Activated T-helper 2 cell treated with anti-CD3 and anti-CD28 coated beads, Interferon-gamma antibody, Interleukin-2, Interleukin-4, amounts not matched to agents 10 μg/mL and 5 μg/mL and 100 μg/mL, durations not matched to agents 14 hours and 24 hours and 36 hours (primary cell): ENCODE measurements around the gene SLCO3A1. TPM values are rescaled to one million over a fixed set of nuclear protein-coding genes. Genes with fewer than 3 reads are reported as not detected.

Source experiments
- DNase-seq: peaks from one replicate; pipeline ENCODE4 v3.0.0; 2021; ENCODE audit warnings: low spot score
- H3K27ac Mint-ChIP-seq: one replicate; pipeline ENCODE4 v1.8.0; 2021; ENCODE audit warnings: mixed read lengths
- H3K27me3 Mint-ChIP-seq: one replicate; pipeline ENCODE4 v1.8.0; 2021; ENCODE audit warnings: low read depth, mixed read lengths
- H3K36me3 Mint-ChIP-seq: one replicate; pipeline ENCODE4 v1.8.0; 2021; ENCODE audit warnings: low read depth, mixed read lengths
- H3K4me1 Mint-ChIP-seq: one replicate; pipeline ENCODE4 v1.8.0; 2021; ENCODE audit warnings: low read depth, mixed read lengths
- H3K4me3 Mint-ChIP-seq: one replicate; pipeline ENCODE4 v1.8.0; 2021; ENCODE audit warnings: low read depth, mild to moderate bottlenecking, moderate library complexity, mixed read lengths
- H3K9me3 Mint-ChIP-seq: one replicate; pipeline ENCODE4 v1.8.0; 2021; ENCODE audit warnings: mixed read lengths
- intact Hi-C: fragments of 100-400 bp; cut with micrococcal nuclease; formaldehyde crosslinking; loops from one replicate; pipeline ENCODE4 v1.15.1; 2023
- total RNA-seq: library from RNA; stranded (reverse); gene quantifications from 2 replicates; pipeline ENCODE4 v1.2.3, GENCODE V29; 2022

Gene SLCO3A1
- total RNA-seq, 1 donor from 2014 or later: 26.3 TPM

DNA sequence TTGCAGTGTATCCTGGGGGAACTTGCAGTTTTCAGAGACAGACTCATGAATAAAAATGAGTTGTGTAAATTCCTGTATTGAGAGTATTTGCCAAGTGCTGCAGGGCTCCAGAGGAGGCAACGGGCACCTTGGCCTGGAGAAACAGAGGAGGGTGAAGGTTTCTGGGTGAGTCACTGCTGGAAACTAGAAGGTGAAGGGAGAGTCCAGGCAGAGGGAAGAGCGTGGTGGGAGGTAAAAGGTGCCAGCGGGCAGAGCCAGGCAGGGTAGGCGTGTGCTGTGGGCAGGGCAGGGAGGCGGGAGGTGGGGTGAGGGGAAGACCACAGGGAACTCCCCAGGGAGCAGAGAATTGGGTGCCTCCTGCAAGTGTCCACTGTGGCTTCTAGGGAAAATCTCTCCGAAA is 120.8 kb downstream of the SLCO3A1 start:
- H3K9me3 Mint-ChIP-seq: no peaks in the 10 kb centered on the region
- intact Hi-C loops: no loop called here
- no peaks in the 10 kb centered on the region for H3K27me3 Mint-ChIP-seq
- H3K27ac Mint-ChIP-seq: no peak overlapping the region
- peaks cover 3% of the 10 kb centered on the region for H3K4me1 Mint-ChIP-seq
- H3K36me3 Mint-ChIP-seq: no peaks in the 10 kb centered on the region
- DNase-seq: no peak
- no peak overlapping the region for H3K4me3 Mint-ChIP-seq

DNA sequence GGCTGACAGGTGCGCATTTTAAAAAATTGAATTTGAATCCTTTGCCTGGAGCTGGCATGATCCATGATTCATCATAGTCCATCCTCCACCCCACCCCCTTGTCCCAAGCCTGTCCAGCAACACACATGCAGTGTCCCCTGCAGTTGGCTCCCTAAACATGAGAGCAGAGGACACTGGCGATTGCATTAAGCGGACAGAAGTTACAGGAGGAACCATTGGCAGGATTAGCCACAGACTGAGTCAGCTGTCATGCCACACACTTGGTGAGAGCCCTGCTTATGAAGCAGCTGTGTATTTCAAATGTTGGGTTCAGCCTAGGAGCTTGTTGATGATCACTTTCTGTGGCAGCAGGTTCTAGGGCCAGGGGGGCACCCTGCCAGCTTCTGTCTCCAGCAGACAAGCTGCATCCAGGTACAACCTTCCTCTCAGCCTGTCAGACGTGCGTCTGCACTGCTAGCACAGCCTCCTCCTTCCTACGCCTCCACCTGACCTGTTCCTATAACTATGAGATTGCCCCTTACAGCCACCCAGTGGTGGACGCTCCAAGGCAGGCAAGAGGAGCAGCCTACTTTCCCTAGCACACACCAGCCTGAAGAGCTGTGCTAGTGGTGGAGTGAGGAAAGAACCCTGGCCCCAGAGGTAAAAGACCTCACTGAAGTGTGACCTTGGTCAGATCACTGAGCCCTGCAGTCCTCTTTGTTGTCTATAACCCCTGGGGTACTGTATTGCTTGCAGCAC is 121.9 kb downstream of the SLCO3A1 start:
- H3K27ac Mint-ChIP-seq: no peak overlapping the region
- no peaks in the 10 kb centered on the region for H3K36me3 Mint-ChIP-seq
- H3K9me3 Mint-ChIP-seq: no peaks in the 10 kb centered on the region
- H3K27me3 Mint-ChIP-seq: no peaks in the 10 kb centered on the region
- intact Hi-C loops: no loop called here
- H3K4me3 Mint-ChIP-seq: no peak overlapping the region
- H3K4me1 Mint-ChIP-seq: peaks cover 3% of the 10 kb centered on the region
- DNase-seq: no peak

DNA sequence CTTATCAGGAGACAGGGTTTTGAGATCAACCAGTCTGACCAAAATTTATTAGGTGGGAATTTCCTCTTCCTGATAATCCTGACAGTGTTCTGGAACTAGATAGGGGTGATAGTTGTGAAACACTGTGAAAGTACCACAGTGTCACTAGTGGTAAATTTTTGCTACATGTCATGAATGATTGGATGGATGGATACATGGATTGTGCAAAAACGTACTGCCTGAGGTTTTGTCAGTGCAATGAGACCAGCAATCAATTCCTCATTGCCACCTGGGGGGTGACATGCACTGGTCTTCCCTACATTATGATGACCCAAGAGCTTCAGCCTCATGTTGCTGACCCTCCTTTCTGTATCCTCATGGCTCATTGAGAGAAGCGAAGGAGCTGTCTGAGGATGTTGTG is 123.5 kb downstream of the SLCO3A1 start:
- Mint-ChIP-seq H3K36me3 (no peaks in the 10 kb centered on the region), H3K27ac (no peak overlapping the region)

DNA sequence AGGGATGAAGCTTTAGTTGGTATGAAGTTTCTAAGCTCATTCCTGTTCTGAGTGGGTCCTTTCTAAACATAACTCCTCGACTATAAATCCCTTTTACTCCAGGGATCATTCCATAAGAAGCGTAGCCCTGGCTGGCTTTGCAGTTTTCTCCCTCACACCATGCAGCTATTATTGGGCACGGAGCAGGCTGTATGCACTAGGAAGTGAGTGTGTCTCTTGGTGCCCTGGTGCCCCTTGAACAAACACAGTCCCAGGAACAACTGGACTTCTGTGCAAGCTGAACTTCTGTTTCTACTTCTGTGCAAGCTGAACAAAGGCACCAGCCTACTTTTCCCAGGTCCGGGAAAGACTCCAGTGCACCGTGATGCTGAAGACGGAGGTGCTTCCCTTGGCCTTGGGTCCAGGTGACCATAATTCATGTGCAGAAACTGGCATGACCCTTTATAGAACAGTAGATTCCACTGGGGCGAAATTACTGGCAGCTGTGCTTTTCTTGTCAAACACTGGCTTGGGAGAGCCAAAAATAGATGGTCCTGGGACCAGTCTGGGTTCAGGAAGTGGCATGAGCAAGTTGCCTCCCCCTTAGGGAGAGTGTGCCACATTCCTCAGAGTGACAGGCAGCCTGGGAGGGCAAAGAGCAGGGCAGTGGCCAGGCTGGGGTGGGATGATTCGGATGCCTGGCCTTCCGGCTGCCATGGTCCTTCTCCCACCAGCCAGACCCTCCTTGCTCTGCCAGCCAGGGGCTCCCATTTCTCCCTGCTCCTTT is 127.2 kb downstream of the SLCO3A1 start:
- no peak overlapping the region for H3K27ac Mint-ChIP-seq
- no peaks in the 10 kb centered on the region for H3K27me3 Mint-ChIP-seq
- intact Hi-C loops: no loop called here
- H3K4me1 Mint-ChIP-seq: peaks cover 3% of the 10 kb centered on the region
- no peaks in the 10 kb centered on the region for H3K9me3 Mint-ChIP-seq
- DNase-seq: no peak
- H3K36me3 Mint-ChIP-seq: no peaks in the 10 kb centered on the region
- no peak overlapping the region for H3K4me3 Mint-ChIP-seq

More for the DNA sequence above, 123.5 kb downstream of the SLCO3A1 start:
- no peak for DNase-seq
- Mint-ChIP-seq H3K9me3 (no peaks in the 10 kb centered on the region), H3K27me3 (no peaks in the 10 kb centered on the region), H3K4me1 (peaks cover 3% of the 10 kb centered on the region), H3K4me3 (no peak overlapping the region)
- intact Hi-C loops: no loop called here

DNA sequence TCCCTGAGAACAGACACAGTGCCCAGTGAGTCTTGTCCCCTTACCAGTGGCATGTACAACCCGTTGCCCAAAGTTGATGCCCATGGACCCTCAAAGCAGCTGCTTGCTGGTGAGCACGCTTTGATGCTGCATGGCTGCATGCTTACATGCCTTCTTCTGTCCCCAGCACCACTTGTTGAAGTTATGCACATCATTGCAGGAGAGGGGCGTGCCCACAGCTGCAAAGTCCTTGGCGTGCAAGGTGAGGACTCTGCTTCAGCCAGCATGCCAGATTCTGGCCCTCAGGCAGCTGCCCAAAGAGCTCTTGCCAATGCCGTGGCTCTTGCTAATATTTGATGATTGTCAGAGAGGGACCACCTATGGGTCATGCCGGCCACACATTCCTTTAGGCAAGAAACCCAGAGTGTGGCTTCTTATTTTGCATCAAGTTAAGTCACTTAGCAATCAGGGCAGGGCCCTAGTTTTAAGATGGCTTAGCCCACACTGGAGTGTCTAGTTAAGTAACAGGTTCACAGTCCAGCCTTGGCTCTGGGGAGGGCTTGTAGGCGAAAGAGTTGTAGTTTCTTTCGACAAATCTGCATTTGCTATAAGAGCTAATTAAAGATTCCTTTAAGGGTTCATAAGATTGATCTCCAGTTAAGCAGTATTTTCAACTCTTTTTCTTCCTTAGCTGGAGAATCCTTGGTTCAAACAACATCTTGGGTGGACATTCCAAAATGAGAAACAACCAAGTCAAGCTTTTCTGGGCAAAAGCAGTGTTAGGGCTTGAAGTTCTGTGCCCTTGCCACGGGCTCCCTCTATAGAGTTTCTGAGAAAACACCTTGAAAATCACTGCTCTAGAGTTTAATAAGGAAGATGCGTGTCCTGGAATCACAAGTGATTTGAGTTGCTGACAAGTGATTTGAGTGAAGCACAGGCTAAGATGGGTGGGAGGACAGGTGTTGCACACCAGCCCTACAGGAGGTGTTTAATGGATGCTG is 128.6 kb downstream of the SLCO3A1 start:
- intact Hi-C loops: no loop called here
- Mint-ChIP-seq H3K27me3 (no peaks in the 10 kb centered on the region), H3K27ac (no peak overlapping the region), H3K9me3 (no peaks in the 10 kb centered on the region), H3K4me1 (peaks cover 3% of the 10 kb centered on the region), H3K36me3 (no peaks in the 10 kb centered on the region), H3K4me3 (no peak overlapping the region)
- no peak for DNase-seq

DNA sequence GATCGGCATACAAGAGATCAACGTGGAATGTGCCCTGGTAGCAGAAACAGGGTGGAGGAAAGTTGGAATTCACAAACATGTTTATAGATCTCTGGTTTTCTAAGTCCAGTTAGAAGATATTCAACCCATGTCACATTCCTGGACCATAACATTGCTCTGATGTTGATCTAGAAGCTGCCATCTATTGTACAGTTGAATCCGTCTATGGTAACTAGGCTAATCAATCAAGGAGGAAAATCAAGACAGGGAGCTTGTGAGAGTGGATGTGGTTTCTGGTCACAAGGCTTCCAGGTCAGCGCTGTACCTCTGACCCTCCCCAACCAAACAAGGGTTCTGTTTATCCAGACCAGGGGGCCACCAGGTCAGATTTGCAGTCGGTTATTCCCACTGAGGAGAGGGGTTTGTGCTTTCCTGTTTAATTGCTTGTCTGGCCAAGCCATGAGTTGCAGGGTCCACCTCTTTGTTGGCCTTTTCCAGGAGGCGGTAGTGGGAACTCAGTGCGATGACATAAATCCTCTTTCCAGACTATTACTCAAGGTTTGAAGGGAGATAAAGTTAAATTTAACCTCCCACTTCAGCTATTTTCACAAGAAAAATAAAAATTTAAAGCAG is 130.3 kb downstream of the SLCO3A1 start:
- H3K27me3 Mint-ChIP-seq: no peaks in the 10 kb centered on the region
- H3K4me1 Mint-ChIP-seq: peaks cover 3% of the 10 kb centered on the region
- intact Hi-C loops: no loop called here
- H3K36me3 Mint-ChIP-seq: no peaks in the 10 kb centered on the region
- H3K4me3 Mint-ChIP-seq: no peak overlapping the region
- H3K9me3 Mint-ChIP-seq: no peaks in the 10 kb centered on the region
- H3K27ac Mint-ChIP-seq: no peak overlapping the region
- DNase-seq: no peak

DNA sequence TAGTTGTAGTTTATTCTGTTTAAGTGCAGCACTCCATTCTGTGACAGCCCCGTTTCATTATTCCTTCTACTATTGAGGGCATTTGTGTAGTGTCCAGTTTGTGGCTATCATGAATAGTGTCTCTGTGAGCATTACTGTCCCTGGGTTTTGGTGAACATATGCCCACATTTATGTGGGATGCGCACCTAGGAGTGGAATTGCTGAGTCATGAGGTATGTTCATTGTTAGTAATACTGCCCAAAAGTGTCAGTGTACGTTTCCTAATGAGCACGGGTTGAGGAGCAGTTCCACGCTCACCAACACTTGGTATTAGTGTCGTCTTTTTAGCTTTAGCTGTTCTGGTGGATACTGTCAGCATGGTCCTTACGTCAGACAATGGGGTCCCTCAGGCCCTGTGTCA is 131.8 kb downstream of the SLCO3A1 start:
- Mint-ChIP-seq H3K27ac (no peak overlapping the region), H3K36me3 (no peaks in the 10 kb centered on the region), H3K27me3 (no peaks in the 10 kb centered on the region), H3K9me3 (no peaks in the 10 kb centered on the region), H3K4me3 (no peak overlapping the region), H3K4me1 (peaks cover 3% of the 10 kb centered on the region)
- no peak for DNase-seq
- intact Hi-C loops: no loop called here

DNA sequence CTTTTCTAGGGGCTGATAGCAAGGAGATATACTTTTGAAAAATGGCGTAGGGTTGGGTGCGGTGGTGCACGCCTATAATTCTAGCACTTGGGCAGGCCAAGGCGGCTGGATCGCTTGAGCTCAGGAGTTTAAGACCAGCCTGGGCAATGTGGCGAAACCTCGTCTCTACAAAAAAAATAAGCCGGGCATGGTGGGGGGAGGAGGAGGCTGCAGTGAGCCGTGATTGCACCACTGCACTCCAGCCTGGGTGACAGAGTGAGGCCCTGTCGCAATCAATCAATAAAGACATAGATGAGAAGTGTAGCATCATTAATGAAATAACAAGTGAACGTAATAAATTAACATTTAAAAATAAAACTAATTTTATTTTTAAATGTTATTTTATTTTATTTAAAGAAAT is 134.6 kb downstream of the SLCO3A1 start:
- intact Hi-C loops: no loop called here
- no peak overlapping the region for H3K27ac Mint-ChIP-seq
- peaks cover 7% of the 10 kb centered on the region for H3K4me1 Mint-ChIP-seq
- no peak for DNase-seq
- no peak overlapping the region for H3K4me3 Mint-ChIP-seq
- H3K9me3 Mint-ChIP-seq: no peaks in the 10 kb centered on the region
- no peaks in the 10 kb centered on the region for H3K27me3 Mint-ChIP-seq
- H3K36me3 Mint-ChIP-seq: no peaks in the 10 kb centered on the region

DNA sequence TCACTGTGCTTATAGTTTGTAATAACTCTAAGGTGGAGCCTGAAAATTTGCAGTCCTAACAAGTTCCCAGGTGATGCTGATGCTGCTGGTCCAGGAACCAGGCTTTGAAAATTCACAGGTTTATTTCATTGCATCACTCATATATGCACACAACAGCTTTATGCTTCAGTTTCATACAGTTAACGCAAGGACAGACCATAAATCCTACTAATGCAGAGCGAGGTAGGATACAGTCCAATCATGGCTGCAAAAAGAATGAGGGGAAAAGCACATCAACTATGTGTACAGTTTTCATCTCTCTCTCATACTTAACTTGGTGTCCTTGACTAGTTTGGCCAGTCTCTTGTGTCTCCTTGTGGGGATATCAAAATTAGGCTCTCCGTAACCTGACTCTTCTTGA is 135.1 kb downstream of the SLCO3A1 start:
- intact Hi-C loops: no loop called here
- Mint-ChIP-seq H3K4me3 (no peak overlapping the region), H3K9me3 (no peaks in the 10 kb centered on the region), H3K27ac (no peak overlapping the region), H3K4me1 (peaks cover 10% of the 10 kb centered on the region), H3K36me3 (no peaks in the 10 kb centered on the region), H3K27me3 (no peaks in the 10 kb centered on the region)
- DNase-seq: no peak

DNA sequence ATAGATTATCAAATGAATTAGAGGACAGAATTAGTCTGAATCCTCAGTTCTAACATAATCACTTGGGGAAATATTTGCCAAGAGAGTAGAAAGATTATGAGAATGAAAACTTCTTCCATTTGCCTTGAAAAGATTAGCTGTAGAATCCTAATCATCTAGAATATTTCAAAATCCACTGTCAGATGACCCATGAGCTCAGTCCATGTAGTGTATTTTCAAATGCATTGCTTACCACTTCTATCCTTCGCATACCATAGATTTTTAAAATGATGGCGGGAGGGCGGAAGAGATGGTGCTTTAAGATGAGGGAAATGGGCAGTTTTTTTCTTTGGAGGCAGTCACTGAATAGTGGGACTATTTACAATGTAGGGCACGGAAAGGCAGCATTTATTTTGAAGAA is 136.3 kb downstream of the SLCO3A1 start:
- Mint-ChIP-seq H3K27me3 (no peaks in the 10 kb centered on the region), H3K27ac (no peak overlapping the region), H3K9me3 (no peaks in the 10 kb centered on the region), H3K4me3 (no peak overlapping the region), H3K4me1 (peaks cover 11% of the 10 kb centered on the region), H3K36me3 (no peaks in the 10 kb centered on the region)
- intact Hi-C loops: no loop called here
- DNase-seq: no peak

DNA sequence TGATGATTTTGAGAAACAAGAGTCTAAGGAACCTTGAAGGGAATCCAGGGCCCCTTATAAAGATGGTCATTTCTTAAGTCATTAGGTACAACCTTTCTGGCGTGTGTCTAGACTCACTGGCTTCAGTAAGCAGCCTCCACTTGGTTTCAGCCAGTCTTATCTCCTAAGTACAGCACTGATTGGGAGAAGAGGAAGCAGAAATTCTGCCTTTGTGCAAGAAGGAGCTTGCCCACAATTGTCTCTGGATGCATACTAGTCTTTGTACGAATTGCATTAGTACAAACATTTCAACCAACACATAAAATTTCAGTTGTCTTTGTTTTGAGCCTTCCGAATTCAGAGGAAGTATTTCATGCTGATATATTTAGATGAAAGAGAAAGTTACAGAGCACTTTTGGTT is 139.4 kb downstream of the SLCO3A1 start:
- no peak overlapping the region for H3K4me3 Mint-ChIP-seq
- H3K9me3 Mint-ChIP-seq: no peaks in the 10 kb centered on the region
- no peak for DNase-seq
- no peaks in the 10 kb centered on the region for H3K27me3 Mint-ChIP-seq
- H3K36me3 Mint-ChIP-seq: no peaks in the 10 kb centered on the region
- H3K27ac Mint-ChIP-seq: no peak overlapping the region
- H3K4me1 Mint-ChIP-seq: peaks cover 7% of the 10 kb centered on the region
- intact Hi-C loops: no loop called here

DNA sequence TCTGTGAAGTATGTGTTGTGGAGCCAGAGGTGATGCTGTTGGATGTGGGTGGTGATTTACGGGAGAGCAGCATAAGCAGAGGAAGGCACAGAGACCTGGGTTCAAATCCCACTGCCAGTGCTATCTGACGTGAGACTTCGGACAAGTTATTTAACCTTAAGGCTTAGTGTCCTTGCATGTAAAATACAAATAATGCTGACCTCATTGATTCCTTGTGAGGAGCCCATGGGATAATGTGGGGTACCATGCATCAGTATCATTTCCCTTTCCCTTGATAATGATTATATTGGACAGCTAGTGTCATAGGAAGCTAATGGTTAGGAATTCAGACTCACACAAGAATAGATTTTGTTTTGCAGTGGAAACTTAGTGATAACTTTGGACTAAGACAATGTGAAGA is 141.6 kb downstream of the SLCO3A1 start:
- H3K27ac Mint-ChIP-seq: no peak overlapping the region
- no peaks in the 10 kb centered on the region for H3K36me3 Mint-ChIP-seq
- peaks cover 7% of the 10 kb centered on the region for H3K4me1 Mint-ChIP-seq
- no peak for DNase-seq
- intact Hi-C loops: no loop called here
- H3K27me3 Mint-ChIP-seq: no peaks in the 10 kb centered on the region
- H3K9me3 Mint-ChIP-seq: no peaks in the 10 kb centered on the region
- H3K4me3 Mint-ChIP-seq: no peak overlapping the region
